Suprapubic skin (tissue), 4 donors: ENCODE measurements around the gene GPR22.

Source experiments
- EP300 ChIP-seq: sonication (generic); formaldehyde crosslinking; IDR thresholded peaks from one replicate; pipeline ENCODE4 v1.6.1; 2017; ENCODE audit warnings: antibody characterized with exemption
- POLR2A ChIP-seq, 2 donors: fragments of 450-650 bp; IDR thresholded peaks; one replicate each; pipeline ENCODE4 v1.6.1; 2017; ENCODE audit warnings: antibody characterized with exemption in 2 of 2, mild to moderate bottlenecking in 2 of 2, moderate library complexity in 2 of 2
- POLR2AphosphoS5 ChIP-seq, 3 donors: sonication (generic); formaldehyde crosslinking; IDR thresholded peaks; one replicate each; pipeline ENCODE4 v1.6.1; 2017; ENCODE audit warnings: antibody characterized with exemption in 3 of 3
- TF ChIP-seq, protein P1 (sequence below), 2 donors: fragments of 200-600 bp in 1 of 2; fragments of 450-650 bp in 1 of 2; sonication (generic) in 1 of 2; IDR thresholded peaks; one replicate each; pipeline ENCODE4 v1.5.1; 2016 to 2019; ENCODE audit warnings: antibody characterized with exemption in 2 of 2, mild to moderate bottlenecking in 1 of 2, moderate library complexity in 1 of 2

DNA sequence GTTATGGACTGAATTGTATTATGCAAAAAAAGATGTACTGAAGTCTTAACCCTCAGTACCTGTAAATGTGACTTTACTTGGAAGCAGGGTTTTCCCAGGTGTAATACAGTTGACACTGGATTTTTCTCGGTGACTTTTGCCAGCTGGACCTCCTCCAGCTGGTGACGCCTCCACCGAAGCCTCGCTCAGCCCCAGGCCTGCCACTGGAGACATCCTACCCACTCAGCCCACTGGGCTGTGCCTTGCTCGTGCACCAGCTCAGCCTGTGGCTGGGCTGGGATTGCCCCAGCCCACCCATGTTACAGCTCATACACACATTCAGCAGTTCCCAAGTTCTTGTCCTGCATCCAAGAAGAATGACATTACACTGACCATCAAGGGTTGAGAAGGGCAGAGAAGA, 42.4 kb upstream of the GPR22 start:
- TF ChIP-seq, protein P1, sequence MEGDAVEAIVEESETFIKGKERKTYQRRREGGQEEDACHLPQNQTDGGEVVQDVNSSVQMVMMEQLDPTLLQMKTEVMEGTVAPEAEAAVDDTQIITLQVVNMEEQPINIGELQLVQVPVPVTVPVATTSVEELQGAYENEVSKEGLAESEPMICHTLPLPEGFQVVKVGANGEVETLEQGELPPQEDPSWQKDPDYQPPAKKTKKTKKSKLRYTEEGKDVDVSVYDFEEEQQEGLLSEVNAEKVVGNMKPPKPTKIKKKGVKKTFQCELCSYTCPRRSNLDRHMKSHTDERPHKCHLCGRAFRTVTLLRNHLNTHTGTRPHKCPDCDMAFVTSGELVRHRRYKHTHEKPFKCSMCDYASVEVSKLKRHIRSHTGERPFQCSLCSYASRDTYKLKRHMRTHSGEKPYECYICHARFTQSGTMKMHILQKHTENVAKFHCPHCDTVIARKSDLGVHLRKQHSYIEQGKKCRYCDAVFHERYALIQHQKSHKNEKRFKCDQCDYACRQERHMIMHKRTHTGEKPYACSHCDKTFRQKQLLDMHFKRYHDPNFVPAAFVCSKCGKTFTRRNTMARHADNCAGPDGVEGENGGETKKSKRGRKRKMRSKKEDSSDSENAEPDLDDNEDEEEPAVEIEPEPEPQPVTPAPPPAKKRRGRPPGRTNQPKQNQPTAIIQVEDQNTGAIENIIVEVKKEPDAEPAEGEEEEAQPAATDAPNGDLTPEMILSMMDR (IDR thresholded peaks at IDR 0.05) = no peak
- no peak for TF ChIP-seq POLR2A (IDR thresholded peaks at IDR 0.05)
- TF ChIP-seq POLR2AphosphoS5 (IDR thresholded peaks at IDR 0.05) = no peak
- no peak for TF ChIP-seq EP300
